GM10266 (cell line): Measurements from ENCODE around the gene CNTN6.

Source experiments
- DNase-seq: peaks from one replicate; pipeline ENCODE4 v3.0.0; 2012; ENCODE audit errors: extremely low spot score
- CTCF ChIP-seq: IDR thresholded peaks from 2 replicates; pipeline ENCODE4 v1.5.1; 2012; ENCODE audit warnings: mild to moderate bottlenecking, low read depth; ENCODE audit not compliant: control insufficient read depth, insufficient read depth; ENCODE audit errors: missing control alignments

Gene CNTN6

GRCh38 chr3:1191026-1191425, 98.2 kb downstream of the CNTN6 start:
- TF ChIP-seq CTCF = no peak
- DNase-seq = no peak

- no peak for TF ChIP-seq CTCF
- DNase-seq = no peak
Measured at GRCh38 chr3:1195947-1196346, 103.1 kb downstream of the CNTN6 start.

- no peak for TF ChIP-seq CTCF
- DNase-seq = no peak
Measured at GRCh38 chr3:1197051-1197450, 104.2 kb downstream of the CNTN6 start.

- TF ChIP-seq CTCF = no peak
- no peak for DNase-seq
Measured at GRCh38 chr3:1200371-1200770, 107.5 kb downstream of the CNTN6 start.

GRCh38 chr3:1207904-1208303, 115.1 kb downstream of the CNTN6 start:
- TF ChIP-seq CTCF = no peak
- DNase-seq = no peak

GRCh38 chr3:1214933-1215332, 122.1 kb downstream of the CNTN6 start:
- DNase-seq = no peak

GRCh38 chr3:1216856-1217255, 124.0 kb downstream of the CNTN6 start:
- DNase-seq = no peak
- no peak for TF ChIP-seq CTCF

More at GRCh38 chr3:1214933-1215332, 122.1 kb downstream of the CNTN6 start:
- TF ChIP-seq CTCF = no peak

- DNase-seq = no peak
- TF ChIP-seq CTCF = no peak
Measured at GRCh38 chr3:1227111-1227510, 134.3 kb downstream of the CNTN6 start.
